HEK293T (cell line): Measurements from ENCODE around the gene GMCL2.
"Not testable (repeated sequence)": the region's sequence is repeated elsewhere in the genome, so short reads cannot be mapped to it uniquely, and the experiment has no call there.

Source experiments
- BHLHE40 ChIP-seq: fragments of 450-650 bp; IDR thresholded peaks from 2 replicates; pipeline ENCODE4 v1.6.1; 2016; ENCODE audit warnings: mild to moderate bottlenecking, moderate library complexity, borderline replicate concordance
- ELF4 ChIP-seq: fragments of 450-650 bp; IDR thresholded peaks from 2 replicates; pipeline ENCODE4 v1.6.1; 2017; ENCODE audit warnings: antibody characterized with exemption
- FOXK2 ChIP-seq: fragments of 450-650 bp; IDR thresholded peaks from 2 replicates; pipeline ENCODE4 v1.6.1; 2016; ENCODE audit warnings: mild to moderate bottlenecking
- FOXM1 ChIP-seq: fragments of 450-650 bp; IDR thresholded peaks from 2 replicates; pipeline ENCODE4 v1.6.1; 2017; ENCODE audit warnings: mild to moderate bottlenecking, borderline replicate concordance
- HDGF ChIP-seq: fragments of 450-650 bp; IDR thresholded peaks from 2 replicates; pipeline ENCODE4 v1.6.1; 2017; ENCODE audit warnings: antibody characterized with exemption, borderline replicate concordance
- NFRKB ChIP-seq: fragments of 450-650 bp; IDR thresholded peaks from 2 replicates; pipeline ENCODE4 v1.6.1; 2016; ENCODE audit warnings: mild to moderate bottlenecking, moderate library complexity
- SP1 ChIP-seq: fragments of 450-650 bp; IDR thresholded peaks from 2 replicates; pipeline ENCODE4 v1.6.1; 2017
- SUZ12 ChIP-seq: fragments of 450-650 bp; IDR thresholded peaks from 2 replicates; pipeline ENCODE4 v1.6.1; 2016; ENCODE audit warnings: mild to moderate bottlenecking
- ZNF384 ChIP-seq: fragments of 450-650 bp; IDR thresholded peaks from 2 replicates; pipeline ENCODE4 v1.6.1; 2016

GRCh38 chr5:178198151-178198550, 11.0 kb upstream of the GMCL2 start:
- not testable (repeated sequence) for TF ChIP-seq SUZ12, FOXM1, SP1, NFRKB, HDGF, ELF4, ZNF384, BHLHE40, FOXK2
